GM06990 (cell line): ENCODE measurements around the gene KANTR.

Experiments
- DNase-seq: peaks from one replicate; pipeline ENCODE4 v3.0.0-alpha.2; 2011; ENCODE audit not compliant: insufficient read length; ENCODE audit errors: extremely low read depth
- H3K27me3 ChIP-seq: replicated peaks from 2 replicates; pipeline ENCODE4 v1.6.0; 2011; ENCODE audit warnings: low read length; ENCODE audit not compliant: control insufficient read depth, insufficient read depth
- H3K36me3 ChIP-seq: 2 replicates; pipeline ENCODE4 v1.5.1; 2011; ENCODE audit warnings: low read length; ENCODE audit not compliant: control insufficient read depth, insufficient read depth
- H3K4me3 ChIP-seq: replicated peaks from 2 replicates; pipeline ENCODE4 v1.5.1; 2011; ENCODE audit warnings: low read depth, mild to moderate bottlenecking, control low read depth, low read length
- TF ChIP-seq, protein P1 (sequence below): IDR thresholded peaks from 2 replicates; pipeline ENCODE4 v1.5.1; 2011; ENCODE audit warnings: low read length, control low read depth, mild to moderate bottlenecking, inconsistent platforms; ENCODE audit not compliant: insufficient read depth, poor library complexity, severe bottlenecking

The KANTR gene

DNA sequence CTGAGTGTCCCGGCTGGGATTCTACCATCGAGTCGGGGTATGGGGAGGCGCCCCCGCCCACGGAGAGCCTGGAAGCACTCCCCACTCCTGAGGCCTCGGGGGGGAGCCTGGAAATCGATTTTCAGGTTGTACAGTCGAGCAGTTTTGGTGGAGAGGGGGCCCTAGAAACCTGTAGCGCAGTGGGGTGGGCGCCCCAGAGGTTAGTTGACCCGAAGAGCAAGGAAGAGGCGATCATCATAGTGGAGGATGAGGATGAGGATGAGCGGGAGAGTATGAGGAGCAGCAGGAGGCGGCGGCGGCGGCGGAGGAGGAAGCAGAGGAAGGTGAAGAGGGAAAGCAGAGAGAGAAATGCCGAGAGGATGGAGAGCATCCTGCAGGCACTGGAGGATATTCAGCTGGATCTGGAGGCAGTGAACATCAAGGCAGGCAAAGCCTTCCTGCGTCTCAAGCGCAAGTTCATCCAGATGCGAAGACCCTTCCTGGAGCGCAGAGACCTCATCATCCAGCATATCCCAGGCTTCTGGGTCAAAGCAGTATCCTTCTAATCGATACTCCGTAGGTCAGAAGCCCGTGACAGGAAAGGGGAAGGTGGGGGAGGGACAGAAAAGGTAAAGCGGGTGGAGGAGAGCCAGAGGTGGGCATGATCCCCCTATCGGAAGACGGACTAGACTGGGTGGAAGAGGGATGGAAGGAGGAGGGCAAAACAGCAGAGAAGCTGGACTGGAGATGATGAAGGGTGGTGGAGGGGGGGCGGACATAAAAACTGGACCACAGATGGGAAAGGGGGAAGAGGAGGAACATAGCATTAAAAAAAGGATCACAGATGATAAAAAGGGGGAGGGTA, 10.9 kb upstream of the KANTR start:
- Histone ChIP-seq H3K36me3 (peaks cover 2% of the 10 kb centered on the region), H3K27me3 (no peaks in the 10 kb centered on the region), H3K4me3 (peak overlapping the region; percentile 74)
- TF ChIP-seq, protein P1, sequence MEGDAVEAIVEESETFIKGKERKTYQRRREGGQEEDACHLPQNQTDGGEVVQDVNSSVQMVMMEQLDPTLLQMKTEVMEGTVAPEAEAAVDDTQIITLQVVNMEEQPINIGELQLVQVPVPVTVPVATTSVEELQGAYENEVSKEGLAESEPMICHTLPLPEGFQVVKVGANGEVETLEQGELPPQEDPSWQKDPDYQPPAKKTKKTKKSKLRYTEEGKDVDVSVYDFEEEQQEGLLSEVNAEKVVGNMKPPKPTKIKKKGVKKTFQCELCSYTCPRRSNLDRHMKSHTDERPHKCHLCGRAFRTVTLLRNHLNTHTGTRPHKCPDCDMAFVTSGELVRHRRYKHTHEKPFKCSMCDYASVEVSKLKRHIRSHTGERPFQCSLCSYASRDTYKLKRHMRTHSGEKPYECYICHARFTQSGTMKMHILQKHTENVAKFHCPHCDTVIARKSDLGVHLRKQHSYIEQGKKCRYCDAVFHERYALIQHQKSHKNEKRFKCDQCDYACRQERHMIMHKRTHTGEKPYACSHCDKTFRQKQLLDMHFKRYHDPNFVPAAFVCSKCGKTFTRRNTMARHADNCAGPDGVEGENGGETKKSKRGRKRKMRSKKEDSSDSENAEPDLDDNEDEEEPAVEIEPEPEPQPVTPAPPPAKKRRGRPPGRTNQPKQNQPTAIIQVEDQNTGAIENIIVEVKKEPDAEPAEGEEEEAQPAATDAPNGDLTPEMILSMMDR: no peak
- no peak for DNase-seq

DNA sequence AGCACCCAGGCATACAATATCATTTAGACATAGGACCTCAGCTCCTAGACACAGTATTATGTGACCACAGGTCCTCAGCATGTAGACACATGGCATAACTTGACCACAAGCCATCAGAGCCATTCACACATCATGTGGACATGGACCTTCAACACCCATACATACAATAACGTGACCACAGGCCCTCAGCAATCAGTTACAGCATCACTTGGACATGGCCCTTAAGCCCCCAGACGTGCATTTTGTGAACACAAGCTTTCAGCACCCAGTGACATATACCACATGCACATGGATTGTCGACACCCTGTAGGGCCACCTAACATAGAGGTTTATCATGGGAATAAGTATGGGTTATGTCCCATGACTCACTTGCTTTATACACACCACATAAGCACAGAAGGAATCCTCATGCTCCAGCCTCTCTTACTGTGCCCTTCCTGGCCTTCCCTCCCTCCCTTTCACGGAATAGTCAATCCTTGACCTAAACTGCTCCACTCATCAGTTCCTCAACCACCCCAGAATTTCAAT, 9.8 kb upstream of the KANTR start:
- DNase-seq: no peak
- TF ChIP-seq, protein P1: no peak
- Histone ChIP-seq H3K4me3 (no peak overlapping the region), H3K27me3 (no peaks in the 10 kb centered on the region), H3K36me3 (peaks cover 2% of the 10 kb centered on the region)

DNA sequence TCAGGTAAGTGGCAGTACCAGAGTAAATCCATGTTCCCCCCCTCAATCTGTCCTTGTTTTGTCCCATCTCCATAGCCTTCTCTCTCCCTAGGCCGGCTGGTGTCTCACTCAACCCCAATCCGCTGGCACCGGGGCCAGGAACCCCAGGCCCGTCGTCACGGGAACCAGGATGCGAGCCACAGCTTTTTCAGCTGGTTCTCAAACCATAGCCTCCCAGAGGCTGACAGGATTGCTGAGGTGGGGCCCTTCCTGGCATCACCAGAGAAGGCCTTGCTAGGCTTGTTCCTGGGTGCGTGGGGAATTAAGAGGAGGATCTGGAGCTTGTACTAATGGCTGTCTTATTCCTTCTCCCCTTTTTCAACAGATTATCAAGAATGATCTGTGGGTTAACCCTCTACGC, 9.1 kb upstream of the KANTR start:
- DNase-seq: no peak
- H3K36me3 ChIP-seq: peaks cover 2% of the 10 kb centered on the region
- TF ChIP-seq, protein P1: no peak
- H3K4me3 ChIP-seq: no peak overlapping the region
- no peaks in the 10 kb centered on the region for H3K27me3 ChIP-seq

DNA sequence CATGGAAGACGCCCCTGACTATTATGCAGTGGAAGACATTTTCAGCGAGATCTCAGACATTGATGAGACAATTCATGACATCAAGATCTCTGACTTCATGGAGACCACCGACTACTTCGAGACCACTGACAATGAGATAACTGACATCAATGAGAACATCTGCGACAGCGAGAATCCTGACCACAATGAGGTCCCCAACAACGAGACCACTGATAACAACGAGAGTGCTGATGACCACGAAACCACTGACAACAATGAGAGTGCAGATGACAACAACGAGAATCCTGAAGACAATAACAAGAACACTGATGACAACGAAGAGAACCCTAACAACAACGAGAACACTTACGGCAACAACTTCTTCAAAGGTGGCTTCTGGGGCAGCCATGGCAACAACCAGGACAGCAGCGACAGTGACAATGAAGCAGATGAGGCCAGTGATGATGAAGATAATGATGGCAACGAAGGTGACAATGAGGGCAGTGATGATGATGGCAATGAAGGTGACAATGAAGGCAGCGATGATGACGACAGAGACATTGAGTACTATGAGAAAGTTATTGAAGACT, 8.2 kb upstream of the KANTR start:
- Histone ChIP-seq H3K4me3 (no peak overlapping the region), H3K36me3 (peaks cover 2% of the 10 kb centered on the region), H3K27me3 (no peaks in the 10 kb centered on the region)
- TF ChIP-seq, protein P1: no peak
- no peak for DNase-seq

DNA sequence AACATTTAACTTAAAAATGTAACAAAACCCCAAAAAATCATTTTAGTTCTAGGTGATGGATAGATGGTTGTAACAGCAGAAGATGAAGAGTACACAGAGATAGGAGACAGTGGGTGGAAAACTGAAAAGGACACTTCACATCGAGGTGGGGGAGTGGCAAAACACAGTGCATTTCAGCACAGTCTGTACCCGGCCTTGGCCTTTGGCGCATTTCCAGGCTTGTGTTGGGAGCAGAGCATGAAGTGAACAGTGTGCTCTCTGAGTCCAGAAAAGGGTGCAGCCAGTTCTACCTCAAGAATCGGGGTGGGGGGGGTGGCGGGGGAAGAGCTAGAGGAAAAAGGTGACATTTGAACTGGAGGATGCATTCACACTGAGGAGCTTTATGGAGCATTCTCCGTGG, 7.5 kb upstream of the KANTR start:
- DNase-seq: no peak
- Histone ChIP-seq H3K27me3 (no peaks in the 10 kb centered on the region), H3K4me3 (no peak overlapping the region), H3K36me3 (peaks cover 2% of the 10 kb centered on the region)
- TF ChIP-seq, protein P1: no peak
